Sigmoid colon (tissue), 7 donors: ENCODE data around the gene FBXW2. TPM values are rescaled to one million over a fixed set of nuclear protein-coding genes. Genes with fewer than 3 reads are reported as not detected.

Experiments used
- DNase-seq: peaks from one replicate; pipeline ENCODE4 v3.0.0-alpha.2; 2019
- H3K27ac ChIP-seq, 4 donors: fragments of 200-600 bp; sonication (generic); one replicate each; pipeline ENCODE4 v1.5.1; 2016 to 2019; ENCODE audit warnings: mild to moderate bottlenecking in 1 of 4
- H3K27me3 ChIP-seq, 3 donors: fragments of 200-600 bp; sonication (generic); one replicate each; pipeline ENCODE4 v1.5.1; 2019; ENCODE audit warnings: mild to moderate bottlenecking in 1 of 3
- H3K36me3 ChIP-seq, 4 donors: fragments of 200-600 bp; sonication (generic); one replicate each; pipeline ENCODE4 v1.5.1; 2016 to 2019
- H3K4me1 ChIP-seq, 4 donors: fragments of 200-600 bp; sonication (generic); one replicate each; pipeline ENCODE4 v1.5.1; 2017 to 2019
- H3K4me3 ChIP-seq, 4 donors: fragments of 200-600 bp; sonication (generic); one replicate each; pipeline ENCODE4 v1.5.1; 2017 to 2019; ENCODE audit warnings: mild to moderate bottlenecking in 2 of 4, moderate library complexity in 1 of 4
- H3K9me3 ChIP-seq, 4 donors: fragments of 200-600 bp in 3 of 4; sonication (generic) in 3 of 4; one replicate each; pipeline versions ENCODE4 v1.5.1 to v1.6.1; 2013 to 2019
- EP300 ChIP-seq, 4 donors: sonication (generic); formaldehyde crosslinking; IDR thresholded peaks; one replicate each; pipeline ENCODE4 v1.6.1; 2017; ENCODE audit warnings: antibody characterized with exemption in 4 of 4
- POLR2A ChIP-seq, 2 donors: fragments of 450-650 bp; IDR thresholded peaks; one replicate each; pipeline ENCODE4 v1.6.1; 2016; ENCODE audit warnings: antibody characterized with exemption in 2 of 2, mild to moderate bottlenecking in 2 of 2, moderate library complexity in 2 of 2
- POLR2AphosphoS5 ChIP-seq, 4 donors: sonication (generic); formaldehyde crosslinking; IDR thresholded peaks; one replicate each; pipeline ENCODE4 v1.6.1; 2017; ENCODE audit warnings: antibody characterized with exemption in 4 of 4
- WGBS, 2 donors: extraction: QIAGEN DNeasy Blood & Tissue Kit; methylation state at CpG; one replicate each; pipeline ENCODE4 v1.1.7; 2013; 5-methylcytosine and 5-hydroxymethylcytosine counted together
- intact Hi-C: fragments of 100-400 bp; cut with DNase I; formaldehyde crosslinking; loops from one replicate; pipeline ENCODE4 v1.15.1; 2023
- polyA plus RNA-seq, 3 donors: library from polyadenylated mRNA; stranded (reverse); fragments of 200-250 nt; gene quantifications; one replicate each; pipeline ENCODE4 v1.2.3, GENCODE V29; 2013
- total RNA-seq, 4 donors: library from RNA; depleted of rRNA; stranded (reverse); fragments of >200 nt; gene quantifications; one replicate each; pipeline ENCODE4 v1.1.0, GENCODE V29; 2016
- TF ChIP-seq, protein P1 (sequence below), 4 experiments: fragments of 450-650 bp in 3 of 4; fragments of 200-600 bp in 1 of 4; IDR thresholded peaks; one replicate each; pipeline ENCODE4 v1.5.1; 2016 to 2019; ENCODE audit warnings: antibody characterized with exemption in 4 of 4, mild to moderate bottlenecking in 3 of 4, moderate library complexity in 2 of 4
- donor health status: healthy with polysubstance abuse.
- donor health status: Bipolar disorder and iron deficiency.
- donor health status: healthy.

Gene FBXW2
- total and polyA plus RNA-seq, 7 donors, result 10.2 to 61.8 (median 30.9) TPM

DNA sequence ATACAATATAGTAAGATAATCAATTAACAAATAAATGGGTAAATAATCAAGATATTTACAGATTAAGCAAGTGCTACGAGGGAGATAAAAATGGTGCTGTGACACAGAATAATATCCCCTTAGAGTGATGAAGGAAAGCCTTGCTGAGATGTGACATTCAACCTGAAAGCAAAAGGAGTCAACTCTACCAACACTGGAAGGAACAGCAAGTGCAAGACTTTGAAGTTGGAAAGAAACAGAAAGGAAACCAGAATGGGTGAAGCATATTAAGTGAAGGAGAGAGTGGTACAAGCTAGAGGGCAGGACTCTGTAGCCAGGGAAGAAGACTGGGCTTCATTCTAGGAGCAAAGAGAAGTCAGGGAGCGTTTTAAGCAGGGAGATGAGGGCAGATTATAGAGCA, 66.7 kb downstream of the FBXW2 start:
- intact Hi-C loops, result no loop called here
- Histone ChIP-seq H3K9me3 (no peaks in the 10 kb centered on the region), H3K4me1 (peaks cover 0 to 11% (median 10%) of the 10 kb centered on the region in 4 donors), H3K27me3 (no peaks in the 10 kb centered on the region), H3K4me3 (no peak overlapping the region), H3K36me3 (no peaks in the 10 kb centered on the region), H3K27ac (no peak overlapping the region)
- no peak for DNase-seq
- WGBS, 2 donors, result 82 to 84% methylated on average over 2 of the region's 2 CpGs
- TF ChIP-seq POLR2A (IDR thresholded peaks at IDR 0.05), result no peak
- TF ChIP-seq POLR2AphosphoS5 (IDR thresholded peaks at IDR 0.05), result no peak

DNA sequence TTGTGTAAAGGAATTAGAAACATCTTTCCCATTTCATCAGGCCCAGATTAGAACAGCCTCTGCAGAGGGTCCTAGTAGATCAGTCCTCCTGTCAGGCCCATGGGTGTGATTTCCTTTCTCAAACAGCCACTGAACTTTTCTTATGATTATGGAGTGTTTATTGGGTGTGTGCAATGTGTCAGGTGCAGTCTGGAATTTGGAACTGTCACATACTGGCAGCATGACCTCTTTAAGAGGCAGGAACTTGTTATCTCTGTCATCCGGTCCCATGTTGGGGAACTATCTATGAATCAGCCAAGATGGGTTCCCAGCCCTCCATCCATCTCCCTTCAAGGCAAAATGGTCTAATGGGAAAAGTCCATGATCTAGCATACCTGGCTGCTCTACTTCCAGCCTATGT, 67.3 kb downstream of the FBXW2 start:
- intact Hi-C loops, result no loop called here
- peaks cover 0 to 6% (median 5%) of the 10 kb centered on the region in 4 donors for H3K4me1 ChIP-seq
- no peaks in the 10 kb centered on the region for H3K9me3 ChIP-seq
- no peaks in the 10 kb centered on the region for H3K27me3 ChIP-seq
- WGBS, 2 donors, result 21 to 78% methylated on average over 1 of the region's 1 CpG
- no peaks in the 10 kb centered on the region for H3K36me3 ChIP-seq
- no peak for DNase-seq
- no peak for TF ChIP-seq EP300 (IDR thresholded peaks at IDR 0.05)
- no peak for TF ChIP-seq POLR2A (IDR thresholded peaks at IDR 0.05)
- TF ChIP-seq, protein P1, sequence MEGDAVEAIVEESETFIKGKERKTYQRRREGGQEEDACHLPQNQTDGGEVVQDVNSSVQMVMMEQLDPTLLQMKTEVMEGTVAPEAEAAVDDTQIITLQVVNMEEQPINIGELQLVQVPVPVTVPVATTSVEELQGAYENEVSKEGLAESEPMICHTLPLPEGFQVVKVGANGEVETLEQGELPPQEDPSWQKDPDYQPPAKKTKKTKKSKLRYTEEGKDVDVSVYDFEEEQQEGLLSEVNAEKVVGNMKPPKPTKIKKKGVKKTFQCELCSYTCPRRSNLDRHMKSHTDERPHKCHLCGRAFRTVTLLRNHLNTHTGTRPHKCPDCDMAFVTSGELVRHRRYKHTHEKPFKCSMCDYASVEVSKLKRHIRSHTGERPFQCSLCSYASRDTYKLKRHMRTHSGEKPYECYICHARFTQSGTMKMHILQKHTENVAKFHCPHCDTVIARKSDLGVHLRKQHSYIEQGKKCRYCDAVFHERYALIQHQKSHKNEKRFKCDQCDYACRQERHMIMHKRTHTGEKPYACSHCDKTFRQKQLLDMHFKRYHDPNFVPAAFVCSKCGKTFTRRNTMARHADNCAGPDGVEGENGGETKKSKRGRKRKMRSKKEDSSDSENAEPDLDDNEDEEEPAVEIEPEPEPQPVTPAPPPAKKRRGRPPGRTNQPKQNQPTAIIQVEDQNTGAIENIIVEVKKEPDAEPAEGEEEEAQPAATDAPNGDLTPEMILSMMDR (IDR thresholded peaks at IDR 0.05), result no peak
- TF ChIP-seq POLR2AphosphoS5 (IDR thresholded peaks at IDR 0.05), result no peak
- no peak overlapping the region for H3K4me3 ChIP-seq
- H3K27ac ChIP-seq, result no peak overlapping the region

DNA sequence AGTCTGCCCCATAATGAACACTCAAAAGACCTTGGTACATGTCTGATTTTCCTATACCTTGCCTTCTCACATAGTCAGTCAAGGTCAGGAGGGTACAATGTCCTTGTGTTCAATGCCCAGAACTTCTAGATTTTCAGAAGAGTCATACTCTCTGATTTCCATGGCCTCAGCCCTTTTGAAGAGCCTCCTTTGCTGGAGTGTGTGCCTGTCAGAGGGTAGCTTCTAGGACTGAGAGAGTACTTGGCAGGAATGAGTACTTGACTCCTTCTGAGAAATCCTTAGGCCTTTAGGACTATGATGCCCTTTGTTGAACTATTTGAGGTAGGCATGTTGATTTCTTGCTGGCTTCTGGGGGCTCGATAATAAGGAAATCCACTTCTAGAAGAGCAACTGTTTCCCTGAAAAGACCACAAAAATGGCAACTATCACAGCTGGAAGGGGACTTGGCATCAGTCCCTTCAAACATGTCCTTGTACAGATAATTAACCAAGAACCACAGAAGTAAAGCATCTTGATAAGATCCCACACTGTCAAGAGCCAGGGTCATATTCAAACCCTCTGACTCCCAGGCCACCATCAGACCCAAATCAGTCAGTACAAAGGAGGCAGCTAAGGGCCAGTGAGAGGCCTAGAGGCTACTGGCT, 68.3 kb downstream of the FBXW2 start:
- Histone ChIP-seq H3K36me3 (no peaks in the 10 kb centered on the region), H3K4me1 (no peaks in the 10 kb centered on the region), H3K27ac (no peak overlapping the region), H3K9me3 (no peaks in the 10 kb centered on the region), H3K27me3 (no peaks in the 10 kb centered on the region), H3K4me3 (no peak overlapping the region)
- 86 to 91% methylated on average over 1 of the region's 1 CpG for WGBS, 2 donors
- TF ChIP-seq POLR2A (IDR thresholded peaks at IDR 0.05) (no peak), POLR2AphosphoS5 (IDR thresholded peaks at IDR 0.05) (no peak), EP300 (IDR thresholded peaks at IDR 0.05) (no peak)
- TF ChIP-seq, protein P1 (IDR thresholded peaks at IDR 0.05), result no peak
- intact Hi-C loops, result no loop called here
- DNase-seq, result no peak

DNA sequence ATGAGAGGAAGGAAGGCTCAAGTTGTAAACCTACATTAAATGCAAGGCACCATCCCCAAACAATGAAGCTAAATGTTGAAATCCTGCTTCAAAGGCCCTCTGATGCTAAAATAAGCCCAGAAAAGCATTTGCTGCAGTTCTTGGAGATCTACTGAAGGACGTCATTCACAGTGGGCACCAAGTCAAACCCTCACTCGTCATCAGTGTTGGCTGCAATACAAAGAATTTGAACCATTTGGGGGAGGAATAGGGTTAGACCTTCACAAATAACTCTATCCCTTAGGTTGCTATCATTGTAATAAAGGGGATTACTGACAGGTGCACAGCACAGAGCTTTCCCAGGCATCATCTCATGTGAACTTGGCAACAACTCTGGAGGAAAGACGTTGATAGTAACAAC, 69.7 kb downstream of the FBXW2 start:
- Histone ChIP-seq H3K27me3 (no peaks in the 10 kb centered on the region), H3K9me3 (no peaks in the 10 kb centered on the region), H3K4me3 (no peak overlapping the region), H3K36me3 (no peaks in the 10 kb centered on the region), H3K27ac (no peak overlapping the region), H3K4me1 (no peaks in the 10 kb centered on the region)
- DNase-seq, result no peak
- TF ChIP-seq, protein P1 (IDR thresholded peaks at IDR 0.05), result no peak
- TF ChIP-seq POLR2AphosphoS5 (IDR thresholded peaks at IDR 0.05), result no peak
- TF ChIP-seq EP300 (IDR thresholded peaks at IDR 0.05), result no peak
- TF ChIP-seq POLR2A (IDR thresholded peaks at IDR 0.05), result no peak
- WGBS, 2 donors, result 82 to 85% methylated on average over 3 of the region's 3 CpGs
- intact Hi-C loops, result no loop called here

DNA sequence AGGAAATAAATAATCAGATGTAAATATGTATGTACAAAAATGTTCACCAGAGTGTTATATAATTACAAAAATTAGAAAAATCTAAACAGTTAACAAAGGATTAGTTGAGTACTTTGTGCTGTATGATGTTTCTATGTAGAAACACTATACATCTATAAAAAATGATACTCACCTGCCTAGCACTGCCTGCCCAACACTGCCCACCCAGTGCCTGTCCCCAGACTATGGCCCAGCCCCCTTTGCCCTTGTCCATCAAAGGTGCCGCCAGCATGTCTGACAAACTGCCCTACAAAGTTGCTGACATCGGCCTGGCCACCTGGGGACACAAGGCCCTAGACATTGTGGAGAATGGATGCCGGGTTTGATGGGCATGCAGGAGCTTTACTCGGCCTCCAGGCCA, 72.8 kb downstream of the FBXW2 start:
- no peaks in the 10 kb centered on the region for H3K9me3 ChIP-seq
- intact Hi-C loops, result no loop called here
- WGBS, 2 donors, result 96 to 98% methylated on average over 4 of the region's 4 CpGs
- H3K4me1 ChIP-seq, result peaks cover 0 to 4% (median 2%) of the 10 kb centered on the region in 4 donors
- TF ChIP-seq POLR2AphosphoS5 (IDR thresholded peaks at IDR 0.05), result no peak
- TF ChIP-seq EP300 (IDR thresholded peaks at IDR 0.05), result no peak
- TF ChIP-seq POLR2A (IDR thresholded peaks at IDR 0.05), result no peak
- TF ChIP-seq, protein P1 (IDR thresholded peaks at IDR 0.05), result no peak
- H3K4me3 ChIP-seq, result no peak overlapping the region
- no peak for DNase-seq
- H3K27me3 ChIP-seq, result no peaks in the 10 kb centered on the region
- no peak overlapping the region for H3K27ac ChIP-seq
- no peaks in the 10 kb centered on the region for H3K36me3 ChIP-seq
